ENCODE results near the gene SLC6A7.
A peak's percentile ranks its signal among the peaks of the same experiment; 100 is the strongest.

SLC6A7 gene

DNA sequence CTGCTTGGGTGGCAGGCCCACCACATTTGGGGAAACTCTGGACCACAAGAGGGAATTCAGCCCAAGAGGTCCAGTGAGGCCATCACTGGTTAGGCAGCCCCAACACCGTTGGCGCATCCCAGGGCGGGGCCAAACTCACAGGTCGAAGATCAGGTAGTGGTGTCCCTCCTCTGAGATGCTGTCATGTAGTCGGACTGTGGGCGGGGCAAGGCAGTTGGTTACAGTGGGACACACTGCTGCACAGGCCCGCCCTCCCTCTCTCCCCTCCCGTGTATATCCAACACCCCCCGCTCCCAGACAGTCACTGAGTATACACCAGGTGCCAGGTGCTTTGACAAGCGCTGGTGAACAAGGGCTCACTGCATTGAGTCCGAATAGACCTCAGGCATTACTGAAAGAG is 67.6 kb downstream of the SLC6A7 start:
- no peak for DNase-seq (ENCODE audit: low read depth)
- H3K4me3 ChIP-seq (ENCODE audit: low read depth, low read length): no peak overlapping the region
- TF ChIP-seq POLR2A (IDR thresholded peaks at IDR 0.05; ENCODE audit: extremely low read depth, insufficient read length): no peak
- no peak for TF ChIP-seq MYC (IDR thresholded peaks at IDR 0.05; ENCODE audit: low read depth, low read length)
- TF ChIP-seq, protein P1, sequence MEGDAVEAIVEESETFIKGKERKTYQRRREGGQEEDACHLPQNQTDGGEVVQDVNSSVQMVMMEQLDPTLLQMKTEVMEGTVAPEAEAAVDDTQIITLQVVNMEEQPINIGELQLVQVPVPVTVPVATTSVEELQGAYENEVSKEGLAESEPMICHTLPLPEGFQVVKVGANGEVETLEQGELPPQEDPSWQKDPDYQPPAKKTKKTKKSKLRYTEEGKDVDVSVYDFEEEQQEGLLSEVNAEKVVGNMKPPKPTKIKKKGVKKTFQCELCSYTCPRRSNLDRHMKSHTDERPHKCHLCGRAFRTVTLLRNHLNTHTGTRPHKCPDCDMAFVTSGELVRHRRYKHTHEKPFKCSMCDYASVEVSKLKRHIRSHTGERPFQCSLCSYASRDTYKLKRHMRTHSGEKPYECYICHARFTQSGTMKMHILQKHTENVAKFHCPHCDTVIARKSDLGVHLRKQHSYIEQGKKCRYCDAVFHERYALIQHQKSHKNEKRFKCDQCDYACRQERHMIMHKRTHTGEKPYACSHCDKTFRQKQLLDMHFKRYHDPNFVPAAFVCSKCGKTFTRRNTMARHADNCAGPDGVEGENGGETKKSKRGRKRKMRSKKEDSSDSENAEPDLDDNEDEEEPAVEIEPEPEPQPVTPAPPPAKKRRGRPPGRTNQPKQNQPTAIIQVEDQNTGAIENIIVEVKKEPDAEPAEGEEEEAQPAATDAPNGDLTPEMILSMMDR (IDR thresholded peaks at IDR 0.05; ENCODE audit: low read depth, low read length): no peak
- TF ChIP-seq, protein P2, sequence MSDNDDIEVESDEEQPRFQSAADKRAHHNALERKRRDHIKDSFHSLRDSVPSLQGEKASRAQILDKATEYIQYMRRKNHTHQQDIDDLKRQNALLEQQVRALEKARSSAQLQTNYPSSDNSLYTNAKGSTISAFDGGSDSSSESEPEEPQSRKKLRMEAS (IDR thresholded peaks at IDR 0.05; ENCODE audit: low read depth, low read length): no peak

DNA sequence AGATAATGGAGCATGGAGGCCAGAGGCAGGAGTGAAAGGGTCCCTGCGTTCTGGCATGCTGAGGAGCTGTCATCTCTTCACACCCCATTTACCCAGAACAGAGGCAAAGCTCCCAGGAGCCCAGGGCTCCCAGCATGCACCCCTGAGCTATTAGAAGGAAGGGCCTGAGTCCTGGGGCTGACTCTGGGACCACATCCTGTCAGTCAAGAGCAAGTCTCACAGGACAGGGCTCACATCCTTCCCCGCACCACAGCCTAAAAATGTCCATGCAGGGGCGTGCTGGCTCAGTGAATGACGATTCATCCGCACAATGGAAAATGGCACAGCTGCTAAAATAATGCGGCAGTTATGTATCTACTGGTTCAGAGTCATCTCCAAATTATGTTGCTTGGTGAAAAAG is 68.3 kb downstream of the SLC6A7 start:
- no peak overlapping the region for H3K4me3 ChIP-seq (ENCODE audit: low read depth, low read length)
- peak; percentile 36 for DNase-seq (ENCODE audit: low read depth)
- TF ChIP-seq, protein P1 (IDR thresholded peaks at IDR 0.05; ENCODE audit: low read depth, low read length): no peak
- TF ChIP-seq, protein P2 (IDR thresholded peaks at IDR 0.05; ENCODE audit: low read depth, low read length): no peak
- no peak for TF ChIP-seq MYC (IDR thresholded peaks at IDR 0.05; ENCODE audit: low read depth, low read length)
- no peak for TF ChIP-seq POLR2A (IDR thresholded peaks at IDR 0.05; ENCODE audit: extremely low read depth, insufficient read length)
